Left colon (tissue), 2 donors: ENCODE data around the gene TBC1D30. TPM values are rescaled to one million over a fixed set of nuclear protein-coding genes. Genes with fewer than 3 reads are reported as not detected.
A peak's percentile ranks its signal among the peaks of the same experiment; 100 is the strongest.

Source experiments
- ATAC-seq: fragments of 200-7000 bp; cut with Tn5 transposase; one replicate; pipeline ENCODE4 v1.9.1; 2020; ENCODE audit warnings: mild to moderate bottlenecking, moderate library complexity
- DNase-seq, 2 donors: peaks; one replicate each; pipeline ENCODE4 v3.0.0-alpha.2; 2020
- intact Hi-C, 2 donors: fragments of 100-400 bp; cut with DNase I in 1 of 2; cut with micrococcal nuclease in 1 of 2; formaldehyde crosslinking; loops; one replicate each; pipeline versions ENCODE4 v1.11.2 to v1.14.0; 2022; cut with DNase I, micrococcal nuclease
- total RNA-seq, 2 donors: library from RNA; stranded (reverse); fragmentation: NEBNext Ultra II Directional; extraction: Animal tissue kit (Norgen Biotek cat#: 25700); gene quantifications; one replicate each; pipeline ENCODE4 v1.2.1, GENCODE V29; 2021
- donor health status: DM: no; HTN: no; CAD: no.
- donor health status: DM: yes; HTN: yes; CAD: no.

TBC1D30 gene
- total RNA-seq, 2 donors from 2014 or later, result 10.0 to 12.8 TPM

GRCh38 chr12:64892561-64892960 lies 68.1 kb downstream of the TBC1D30 start:
- ATAC-seq (no peak), DNase-seq (no peak)
- intact Hi-C loops, result loop anchor here in 1 of 2 donors (5.0 to 10.0 kb wide), 2 partner anchors 232 to 1195 kb away; partner anchors contain the start of gene WIF1

GRCh38 chr12:64893961-64894360 lies 69.5 kb downstream of the TBC1D30 start:
- no peak for DNase-seq
- no peak for ATAC-seq
- intact Hi-C loops, result loop anchor here in 1 of 2 donors (5.0 to 10.0 kb wide), 2 partner anchors 231 to 1193 kb away; partner anchors contain the start of gene WIF1

GRCh38 chr12:64894827-64895475 lies 70.5 kb downstream of the TBC1D30 start:
- no peak for DNase-seq
- ATAC-seq, result no peak
- intact Hi-C loops, result loop anchor here in 1 of 2 donors (5.0 to 10.0 kb wide), 2 partner anchors 230 to 1192 kb away; partner anchors contain the start of gene WIF1

GRCh38 chr12:64895526-64895925 lies 71.1 kb downstream of the TBC1D30 start:
- no peak for ATAC-seq
- intact Hi-C loops, result loop anchor here in 1 of 2 donors (10.0 kb wide), 1 partner anchor 229 kb away; the partner anchor contains the start of gene WIF1
- DNase-seq, result no peak

- ATAC-seq (no peak), DNase-seq (no peak)
- intact Hi-C loops, result no loop called here
Observed at GRCh38 chr12:64900540-64900939, 76.1 kb downstream of the TBC1D30 start.

- DNase-seq, result no peak
- intact Hi-C loops, result no loop called here
- no peak for ATAC-seq
Observed at GRCh38 chr12:64903479-64904152, 79.2 kb downstream of the TBC1D30 start.

- DNase-seq (no peak), ATAC-seq (no peak)
- intact Hi-C loops, result no loop called here
Observed at GRCh38 chr12:64907097-64907496, 82.7 kb downstream of the TBC1D30 start.

- no peak for ATAC-seq
- DNase-seq, result no peak
- intact Hi-C loops, result no loop called here
Observed at GRCh38 chr12:64909124-64909523, 84.7 kb downstream of the TBC1D30 start.

- no peak for DNase-seq
- no peak for ATAC-seq
- intact Hi-C loops, result no loop called here
Observed at GRCh38 chr12:64911081-64911480, 86.6 kb downstream of the TBC1D30 start.

GRCh38 chr12:64911912-64912311 lies 87.5 kb downstream of the TBC1D30 start:
- intact Hi-C loops, result no loop called here
- DNase-seq, result no peak
- ATAC-seq, result no peak

- intact Hi-C loops, result no loop called here
- ATAC-seq (no peak), DNase-seq (no peak)
Observed at GRCh38 chr12:64912516-64913255, 88.2 kb downstream of the TBC1D30 start.

GRCh38 chr12:64915242-64915641 lies 90.8 kb downstream of the TBC1D30 start:
- no peak for DNase-seq
- intact Hi-C loops, result no loop called here
- no peak for ATAC-seq

- intact Hi-C loops, result no loop called here
- ATAC-seq (peak; percentile 42), DNase-seq (no peak)
Observed at GRCh38 chr12:64916411-64917261, 92.2 kb downstream of the TBC1D30 start.

- DNase-seq, result no peak
- peak; percentile 74 for ATAC-seq
- intact Hi-C loops, result no loop called here
Observed at GRCh38 chr12:64918344-64918743, 93.9 kb downstream of the TBC1D30 start.

GRCh38 chr12:64918801-64919200 lies 94.4 kb downstream of the TBC1D30 start:
- no peak for ATAC-seq
- intact Hi-C loops, result no loop called here

GRCh38 chr12:64922853-64923252 lies 98.4 kb downstream of the TBC1D30 start:
- DNase-seq (no peak), ATAC-seq (no peak)
- intact Hi-C loops, result no loop called here

More at GRCh38 chr12:64918801-64919200, 94.4 kb downstream of the TBC1D30 start:
- no peak for DNase-seq

GRCh38 chr12:64923536-64923935 lies 99.1 kb downstream of the TBC1D30 start:
- intact Hi-C loops, result no loop called here
- ATAC-seq, result no peak
- no peak for DNase-seq
